D721Med (cell line): ENCODE measurements around the gene NDUFC2.
A peak's percentile ranks its signal among the peaks of the same experiment; 100 is the strongest.

ENCODE experiments used
- DNase-seq: peaks from one replicate; pipeline ENCODE4 v3.0.0; 2011; ENCODE audit warnings: low spot score; ENCODE audit not compliant: insufficient read length
- FAIRE-seq: peaks from 2 replicates; lab custom pipeline; 2011; peaks lifted over from hg19 to GRCh38; lab: Jason Lieb, UNC
- CTCF ChIP-seq: IDR thresholded peaks from 2 replicates; pipeline ENCODE4 v1.5.1; 2012; ENCODE audit warnings: mild to moderate bottlenecking, control low read depth; ENCODE audit not compliant: insufficient read depth; ENCODE audit errors: missing control alignments

The NDUFC2 gene

GRCh38 chr11:78109081-78110015, 29.7 kb upstream of the NDUFC2 start:
- DNase-seq, result no peak
- no peak for TF ChIP-seq CTCF
- peak; percentile 96 for FAIRE-seq

- no peak for TF ChIP-seq CTCF
- FAIRE-seq (no peak), DNase-seq (no peak)
These were observed 21.2 kb upstream of the NDUFC2 start for GRCh38 chr11:78100676-78101472.

GRCh38 chr11:78100261-78100660, 20.6 kb upstream of the NDUFC2 start:
- FAIRE-seq, result no peak
- TF ChIP-seq CTCF, result no peak
- no peak for DNase-seq

- DNase-seq, result no peak
- no peak for TF ChIP-seq CTCF
- no peak for FAIRE-seq
These were observed 20.0 kb upstream of the NDUFC2 start for GRCh38 chr11:78099666-78100065.

- no peak for DNase-seq
- FAIRE-seq, result no peak
- no peak for TF ChIP-seq CTCF
These were observed 18.2 kb upstream of the NDUFC2 start for GRCh38 chr11:78097666-78098385.

- FAIRE-seq, result no peak
- no peak for TF ChIP-seq CTCF
- no peak for DNase-seq
These were observed 14.6 kb upstream of the NDUFC2 start for GRCh38 chr11:78094250-78094649.
